H1 (cell line): Measurements from ENCODE around the gene ARHGAP10. TPM values are rescaled to one million over a fixed set of nuclear protein-coding genes. Genes with fewer than 3 reads are reported as not detected.

Experiments
- CTCF ChIA-PET: fragments of 300-600 bp; sonication (Branson Sonifier 250); formaldehyde crosslinking; loops from one replicate; lab custom pipeline; 2021; ENCODE audit not compliant: partially characterized antibody; lab: Charles Lee
- POLR2A ChIA-PET: fragments of 300-600 bp; sonication (Branson Sonifier 250); formaldehyde crosslinking; loops from one replicate; lab custom pipeline; 2021; ENCODE audit warnings: inconsistent platforms; ENCODE audit not compliant: partially characterized antibody; lab: Charles Lee
- DNase-seq, 2 experiments: peaks; one replicate each; pipeline versions ENCODE4 v3.0.0 to v3.0.0-alpha.2; 2010 to 2022; ENCODE audit warnings: low spot score in 2 of 2, low read depth in 1 of 2, mixed read lengths in 1 of 2
- FAIRE-seq: peaks from 2 replicates; lab custom pipeline; 2011; peaks lifted over from hg19 to GRCh38; lab: Jason Lieb, UNC
- H2AFZ ChIP-seq: 2 replicates; pipeline ENCODE4 v1.8.1; 2012; ENCODE audit warnings: low read length, inconsistent platforms
- H2AK5ac ChIP-seq: 2 replicates; pipeline ENCODE4 v1.6.1; 2013; ENCODE audit warnings: low read depth, low read length
- H2BK120ac ChIP-seq: replicated peaks from 2 replicates; pipeline ENCODE3; 2013; ENCODE audit warnings: low read depth, low read length, inconsistent platforms
- H2BK12ac ChIP-seq: 2 replicates; pipeline ENCODE4 v1.6.1; 2013; ENCODE audit warnings: low read depth, low read length
- H2BK15ac ChIP-seq: 2 replicates; pipeline ENCODE4 v1.6.1; 2013; ENCODE audit warnings: low read length
- H2BK20ac ChIP-seq: 2 replicates; pipeline ENCODE4 v1.6.1; 2013; ENCODE audit warnings: low read length
- H2BK5ac ChIP-seq: 2 replicates; pipeline ENCODE4 v1.6.1; 2013; ENCODE audit warnings: low read depth, low read length
- H3K14ac ChIP-seq: 2 replicates; pipeline ENCODE4 v1.6.1; 2013; ENCODE audit warnings: inconsistent platforms; ENCODE audit not compliant: insufficient read length
- H3K18ac ChIP-seq: 2 replicates; pipeline ENCODE4 v1.6.1; 2013; ENCODE audit warnings: low read length; ENCODE audit errors: extremely low read depth
- H3K23ac ChIP-seq: 2 replicates; pipeline ENCODE4 v1.6.1; 2013; ENCODE audit warnings: inconsistent platforms; ENCODE audit not compliant: insufficient read length
- H3K23me2 ChIP-seq: 2 replicates; pipeline ENCODE4 v1.6.1; 2013; ENCODE audit warnings: low read depth, low read length
- H3K27ac ChIP-seq: 2 replicates; pipeline ENCODE4 v1.6.1; 2011; ENCODE audit warnings: low read depth, low read length, inconsistent platforms
- H3K27me3 ChIP-seq, 4 experiments: replicated peaks in 1 of 4; 1 replicate in 1 of 4; 2 replicates in 3 of 4; pipeline versions ENCODE4 v1.6.1 to v1.8.1; 2011 to 2013; ENCODE audit warnings: low read length in 3 of 4, mild to moderate bottlenecking in 3 of 4, inconsistent platforms in 2 of 4, mixed read lengths in 2 of 4, moderate library complexity in 1 of 4; ENCODE audit not compliant: control insufficient read depth in 3 of 4, insufficient read depth in 3 of 4; ENCODE audit errors: extremely low read depth in 1 of 4
- H3K36me3 ChIP-seq, 4 experiments: 2 replicates each; pipeline versions ENCODE4 v1.6.1 to v1.8.1; 2011 to 2013; ENCODE audit warnings: mild to moderate bottlenecking in 4 of 4, low read length in 3 of 4, moderate library complexity in 2 of 4, control low read depth in 1 of 4, inconsistent platforms in 1 of 4; ENCODE audit not compliant: insufficient read depth in 4 of 4, control insufficient read depth in 2 of 4
- H3K4ac ChIP-seq: replicated peaks from 2 replicates; pipeline ENCODE3; 2013; ENCODE audit warnings: low read length, low read depth, mixed read lengths, inconsistent platforms; ENCODE audit not compliant: insufficient read length
- H3K4me1 ChIP-seq, 4 experiments: replicated peaks in 1 of 4; 1 replicate in 1 of 4; 2 replicates in 3 of 4; pipeline versions ENCODE4 v1.6.1 to v1.8.1; 2011 to 2013; ENCODE audit warnings: low read length in 3 of 4, inconsistent platforms in 2 of 4, mixed read lengths in 1 of 4; ENCODE audit not compliant: insufficient read depth in 4 of 4, control insufficient read depth in 3 of 4
- H3K4me2 ChIP-seq, 2 experiments: 2 replicates each; pipeline versions ENCODE4 v1.6.1 to v1.8.1; 2011 to 2013; ENCODE audit warnings: low read depth in 2 of 2, low read length in 2 of 2, control low read depth in 1 of 2, inconsistent platforms in 1 of 2, mild to moderate bottlenecking in 1 of 2; ENCODE audit not compliant: insufficient read depth in 1 of 2
- H3K4me3 ChIP-seq, 4 experiments: fragments of 200-600, 300-600 bp in 1 of 4; sonication (generic), shearing (Covaris generic), sonication (Bioruptor Twin) in 1 of 4; 2 replicates each; pipeline versions ENCODE4 v1.5.1 to v1.8.1; 2011 to 2016; ENCODE audit warnings: low read length in 4 of 4, low read depth in 3 of 4, control low read depth in 2 of 4, inconsistent platforms in 2 of 4, mild to moderate bottlenecking in 2 of 4, mixed read lengths in 1 of 4, moderate library complexity in 1 of 4; ENCODE audit not compliant: insufficient read depth in 2 of 4; ENCODE audit errors: extremely low read depth in 1 of 4
- H3K56ac ChIP-seq: replicated peaks from 2 replicates; pipeline ENCODE3; 2013; ENCODE audit warnings: low read depth, mild to moderate bottlenecking, mixed read lengths, low read length, inconsistent platforms; ENCODE audit not compliant: insufficient read length
- H3K79me1 ChIP-seq: 2 replicates; pipeline ENCODE4 v1.6.1; 2013; ENCODE audit warnings: low read depth, low read length, control low read depth
- H3K79me2 ChIP-seq, 2 experiments: 2 replicates each; pipeline versions ENCODE4 v1.6.1 to v1.8.1; 2012 to 2013; ENCODE audit warnings: low read length in 2 of 2, mild to moderate bottlenecking in 2 of 2, inconsistent platforms in 1 of 2; ENCODE audit not compliant: insufficient read depth in 2 of 2, control insufficient read depth in 1 of 2
- H3K9ac ChIP-seq, 4 experiments: replicated peaks in 1 of 4; 1 replicate in 1 of 4; 2 replicates in 3 of 4; pipeline versions ENCODE4 v1.6.1 to v1.8.1; 2011 to 2013; ENCODE audit warnings: low read depth in 3 of 4, low read length in 3 of 4, control low read depth in 2 of 4, mild to moderate bottlenecking in 2 of 4, moderate library complexity in 2 of 4, inconsistent platforms in 1 of 4; ENCODE audit errors: extremely low read depth in 1 of 4
- H3K9me3 ChIP-seq, 2 experiments: 2 replicates each; pipeline versions ENCODE4 v1.6.1 to v1.8.1; 2012 to 2013; ENCODE audit warnings: mild to moderate bottlenecking in 2 of 2, moderate library complexity in 2 of 2, control low read depth in 1 of 2, inconsistent platforms in 1 of 2, low read depth in 1 of 2, low read length in 1 of 2, mixed read lengths in 1 of 2; ENCODE audit not compliant: insufficient read depth in 2 of 2
- H4K20me1 ChIP-seq, 2 experiments: replicated peaks in 1 of 2; 2 replicates each; pipeline versions ENCODE3 to v1.8.1; 2011 to 2013; ENCODE audit warnings: inconsistent platforms in 2 of 2, low read length in 2 of 2, mild to moderate bottlenecking in 1 of 2; ENCODE audit not compliant: insufficient read depth in 2 of 2, control insufficient read depth in 1 of 2
- H4K5ac ChIP-seq: 2 replicates; pipeline ENCODE4 v1.6.1; 2013; ENCODE audit warnings: low read length, low read depth, mixed read lengths, inconsistent platforms; ENCODE audit not compliant: insufficient read length
- H4K8ac ChIP-seq: 2 replicates; pipeline ENCODE4 v1.8.0; 2013; ENCODE audit warnings: mild to moderate bottlenecking, moderate library complexity, low read length, inconsistent platforms; ENCODE audit not compliant: insufficient read depth; ENCODE audit errors: extremely low read depth
- H4K91ac ChIP-seq: replicated peaks from 2 replicates; pipeline ENCODE3; 2013; ENCODE audit warnings: low read length, mixed read lengths, inconsistent platforms; ENCODE audit not compliant: insufficient read length
- CBX8 ChIP-seq: fragments of 300-800, 300-1000 bp; sonication (generic); IDR thresholded peaks from 2 replicates; pipeline ENCODE4 v1.7.1; 2016; ENCODE audit warnings: low read depth, low read length, borderline replicate concordance
- CEBPB ChIP-seq: IDR thresholded peaks from 2 replicates; pipeline ENCODE4 v1.6.1; 2012; ENCODE audit warnings: low read depth, low read length
- CHD1 ChIP-seq: IDR thresholded peaks from 2 replicates; pipeline ENCODE4 v1.6.1; 2012; ENCODE audit warnings: low read depth, low read length, improper control_type of control experiment
- GABPA ChIP-seq: IDR thresholded peaks from 2 replicates; pipeline ENCODE4 v1.6.1; 2011; ENCODE audit warnings: mild to moderate bottlenecking, low read length, moderate library complexity, borderline replicate concordance; ENCODE audit not compliant: insufficient read depth
- GTF2F1 ChIP-seq: IDR thresholded peaks from 2 replicates; pipeline ENCODE4 v1.6.1; 2012; ENCODE audit warnings: low read depth, low read length, improper control_type of control experiment, borderline replicate concordance
- HDAC6 ChIP-seq: IDR thresholded peaks from one replicate; pipeline ENCODE4 v1.7.1; 2012; ENCODE audit warnings: low read depth, mild to moderate bottlenecking, inconsistent platforms, low read length, moderate library complexity
- KDM1A ChIP-seq: fragments of 200-600, 300-600 bp; sonication (generic); IDR thresholded peaks from 2 replicates; pipeline ENCODE4 v1.7.1; 2016; ENCODE audit warnings: mild to moderate bottlenecking, low read length, borderline replicate concordance
- KDM5A ChIP-seq: fragments of 200-600 bp; IDR thresholded peaks from 2 replicates; pipeline ENCODE4 v1.7.1; 2012; ENCODE audit warnings: mild to moderate bottlenecking, low read length, inconsistent platforms, mixed read lengths
- PHF8 ChIP-seq: fragments of 200-600 bp; sonication (generic); conservative IDR thresholded peaks from 2 replicates; pipeline ENCODE4 v1.7.1; 2012; ENCODE audit warnings: low read depth, mild to moderate bottlenecking, inconsistent platforms, low read length, moderate library complexity
- RBBP5 ChIP-seq: IDR thresholded peaks from 2 replicates; pipeline ENCODE4 v1.7.1; 2012; ENCODE audit warnings: low read depth, mild to moderate bottlenecking, inconsistent platforms, low read length, moderate library complexity, borderline replicate concordance
- RFX5 ChIP-seq: IDR thresholded peaks from 2 replicates; pipeline ENCODE4 v1.6.1; 2011; ENCODE audit warnings: low read depth, low read length, improper control_type of control experiment, borderline replicate concordance
- SIX5 ChIP-seq: IDR thresholded peaks from 2 replicates; pipeline ENCODE4 v1.6.1; 2011; ENCODE audit warnings: mild to moderate bottlenecking, low read depth, low read length
- SP4 ChIP-seq: IDR thresholded peaks from 2 replicates; pipeline ENCODE4 v1.6.1; 2012; ENCODE audit warnings: low read length, inconsistent platforms
- SRF ChIP-seq: IDR thresholded peaks from 2 replicates; pipeline ENCODE4 v1.6.1; 2011; ENCODE audit warnings: mild to moderate bottlenecking, low read depth, low read length, moderate library complexity
- WGBS, 2 experiments: shearing (Covaris generic) in 1 of 2; methylation state at CpG; one replicate each; pipeline versions ENCODE4 v1.1.6 to v1.1.7; 2013 to 2015; ENCODE audit warnings: low lambda C conversion rate in 2 of 2, mixed read lengths in 2 of 2, inconsistent platforms in 1 of 2, low coverage in 1 of 2, missing lambda C conversion rate in 1 of 2; ENCODE audit not compliant: insufficient replicate concordance in 2 of 2, insufficient coverage in 1 of 2, insufficient read length in 1 of 2; ENCODE audit errors: extremely low coverage in 1 of 2, missing lambda C conversion rate in 1 of 2; 5-methylcytosine and 5-hydroxymethylcytosine counted together
- polyA plus RNA-seq, 7 experiments: library from polyadenylated mRNA; depleted of rRNA in 3 of 7; stranded (reverse) in 5 of 7; unstranded in 2 of 7; fragments of >200 nt in 5 of 7; fragments of 200-250 nt in 2 of 7; gene quantifications; 1 replicate in 5 of 7; 2 replicates in 1 of 7; 4 replicates in 1 of 7; pipeline versions ENCODE4 v1.2.1 to v1.2.3, GENCODE V29; 2011 to 2013; ENCODE audit warnings: missing spikeins in 2 of 7, mixed read lengths in 2 of 7
- total RNA-seq: library from RNA; stranded (reverse); fragmentation: NEBNext Ultra II Directional; extraction: Animal tissue kit (Norgen Biotek cat#: 25700); gene quantifications from 2 replicates; pipeline ENCODE4 v1.2.1, GENCODE V29; 2021

The ARHGAP10 gene
- total and polyA plus RNA-seq, 2 of the 8 experiments (the other 6 are each of a cell fraction or from before 2014, with no cell fraction given): 3.7 to 6.1 TPM

- H3K9ac ChIP-seq: no peak overlapping the region
- no peak for TF ChIP-seq PHF8
- no peak for TF ChIP-seq SIX5
- no peak for TF ChIP-seq CEBPB
- TF ChIP-seq CBX8: no peak
- no peak for TF ChIP-seq SP4
- TF ChIP-seq GTF2F1: no peak
- no peak for TF ChIP-seq RFX5
- TF ChIP-seq KDM5A: no peak
- no peak for TF ChIP-seq CHD1
- no peak for TF ChIP-seq GABPA
- no peak for TF ChIP-seq RBBP5
- no peak for TF ChIP-seq KDM1A
- no peak for TF ChIP-seq HDAC6
- no peak for TF ChIP-seq SRF
These were observed 197.9 kb downstream of the ARHGAP10 start for GRCh38 chr4:147929746-147930145.

More at GRCh38 chr4:147929746-147930145, 197.9 kb downstream of the ARHGAP10 start:
- no peak overlapping the region for H2AK5ac ChIP-seq
- H4K91ac ChIP-seq: no peak overlapping the region
- H3K27me3 ChIP-seq: no peaks in the 10 kb centered on the region
- no peaks in the 10 kb centered on the region for H3K79me1 ChIP-seq
- no peaks in the 10 kb centered on the region for H3K9me3 ChIP-seq
- H3K4me3 ChIP-seq: no peak overlapping the region
- H2BK120ac ChIP-seq: no peak overlapping the region
- H4K5ac ChIP-seq: no peak overlapping the region
- no peak overlapping the region for H2BK5ac ChIP-seq
- H2AFZ ChIP-seq: no peak overlapping the region
- no peak overlapping the region for H3K27ac ChIP-seq
- no peaks in the 10 kb centered on the region for H3K23me2 ChIP-seq
- no peaks in the 10 kb centered on the region for H3K79me2 ChIP-seq
- POLR2A ChIA-PET: no interaction called here
- no peak overlapping the region for H3K4me2 ChIP-seq
- peaks cover 0 to 10% (median 5%) of the 10 kb centered on the region in 4 experiments; a peak in 6 of 7 replicates for H3K4me1 ChIP-seq
- no peak overlapping the region for H2BK15ac ChIP-seq
- no peak overlapping the region for H3K23ac ChIP-seq
- no peak overlapping the region for H3K18ac ChIP-seq
- DNase-seq (no peak), FAIRE-seq (no peak)
- no peaks in the 10 kb centered on the region for H3K36me3 ChIP-seq
- H3K14ac ChIP-seq: no peak overlapping the region
- 92% methylated on average over 1 of the region's 1 CpG; no CpG with 5 or more reads in 1 of the 2 experiments for WGBS, 2 experiments
- H3K56ac ChIP-seq: no peak overlapping the region
- H2BK20ac ChIP-seq: no peak overlapping the region
- CTCF ChIA-PET: interaction anchor here (1.0 to 1.4 kb wide), 2 partner anchors 16 to 301 kb away, joined by 3 to 4 read pairs; no protein-coding TSS in a partner anchor
- no peak overlapping the region for H4K8ac ChIP-seq
- H4K20me1 ChIP-seq: no peaks in the 10 kb centered on the region
- H3K4ac ChIP-seq: no peak overlapping the region
- H2BK12ac ChIP-seq: no peak overlapping the region
